Naive thymus-derived CD4-positive, alpha-beta T cell (primary cell): Measurements from ENCODE around the gene SIRT1. TPM values are rescaled to one million over a fixed set of nuclear protein-coding genes. Genes with fewer than 3 reads are reported as not detected.
"Not testable (repeated sequence)": the region's sequence is repeated elsewhere in the genome, so short reads cannot be mapped to it uniquely, and the experiment has no call there.

Experiments
- ATAC-seq: fragments of 150-1000 bp; cut with Tn5 transposase; 2 replicates; pipeline ENCODE4 v1.10.0; 2021; ENCODE audit warnings: mild to moderate bottlenecking, moderate library complexity
- CTCF ChIA-PET: fragments of 350-600 bp; sonication (Branson Sonifier 250); formaldehyde crosslinking; loops from one replicate; lab custom pipeline; 2021; ENCODE audit warnings: antibody characterized with exemption; lab: Charles Lee
- POLR2A ChIA-PET: fragments of 350-600 bp; sonication (Branson Sonifier 250); formaldehyde crosslinking; loops from one replicate; lab custom pipeline; 2021; ENCODE audit warnings: antibody characterized with exemption, inconsistent platforms; lab: Charles Lee
- DNase-seq, 9 donors: peaks; one replicate each; pipeline versions ENCODE4 v3.0.0 to v3.0.0-alpha.2; 2020 to 2022; ENCODE audit warnings: mixed read lengths in 1 of 9
- H3K27ac ChIP-seq: one replicate; pipeline ENCODE4 v1.7.0; 2013; ENCODE audit warnings: mild to moderate bottlenecking, low read depth, low read length, moderate library complexity
- H3K27me3 ChIP-seq, 2 donors: one replicate each; pipeline ENCODE4 v1.7.0; 2013; ENCODE audit warnings: low read length in 2 of 2, mild to moderate bottlenecking in 2 of 2, moderate library complexity in 2 of 2; ENCODE audit not compliant: control insufficient read depth in 2 of 2, insufficient read depth in 2 of 2
- H3K36me3 ChIP-seq, 3 experiments: 1 replicate in 2 of 3; 2 replicates in 1 of 3; pipeline ENCODE4 v1.7.0; 2013; ENCODE audit warnings: low read length in 3 of 3, mild to moderate bottlenecking in 3 of 3, moderate library complexity in 1 of 3; ENCODE audit not compliant: insufficient read depth in 3 of 3, control insufficient read depth in 2 of 3
- H3K4me1 ChIP-seq, 2 donors: one replicate each; pipeline ENCODE4 v1.7.0; 2013; ENCODE audit warnings: low read length in 2 of 2, mild to moderate bottlenecking in 2 of 2, moderate library complexity in 1 of 2; ENCODE audit not compliant: control insufficient read depth in 2 of 2, insufficient read depth in 2 of 2
- H3K4me3 ChIP-seq: 2 replicates; pipeline ENCODE4 v1.7.0; 2013; ENCODE audit warnings: mild to moderate bottlenecking, low read length
- H3K9me3 ChIP-seq, 3 experiments: 1 replicate in 2 of 3; 2 replicates in 1 of 3; pipeline ENCODE4 v1.7.0; 2013; ENCODE audit warnings: low read length in 3 of 3; ENCODE audit not compliant: control insufficient read depth in 2 of 3
- H3K27ac Mint-ChIP-seq, 9 donors: one replicate each; pipeline ENCODE4 v1.8.0; 2020 to 2022; ENCODE audit warnings: mixed read lengths in 9 of 9, mild to moderate bottlenecking in 8 of 9, moderate library complexity in 5 of 9, inconsistent platforms in 2 of 9
- H3K27me3 Mint-ChIP-seq, 5 donors: one replicate each; pipeline ENCODE4 v1.8.0; 2021 to 2022; ENCODE audit warnings: mixed read lengths in 5 of 5, mild to moderate bottlenecking in 1 of 5
- H3K36me3 Mint-ChIP-seq, 5 donors: one replicate each; pipeline ENCODE4 v1.8.0; 2020 to 2022; ENCODE audit warnings: mixed read lengths in 5 of 5, mild to moderate bottlenecking in 3 of 5, inconsistent platforms in 1 of 5
- H3K4me1 Mint-ChIP-seq, 7 donors: one replicate each; pipeline ENCODE4 v1.8.0; 2020 to 2022; ENCODE audit warnings: mixed read lengths in 7 of 7, mild to moderate bottlenecking in 3 of 7, inconsistent platforms in 1 of 7
- H3K4me3 Mint-ChIP-seq, 10 donors: one replicate each; pipeline ENCODE4 v1.8.0; 2020 to 2022; ENCODE audit warnings: mild to moderate bottlenecking in 10 of 10, mixed read lengths in 10 of 10, moderate library complexity in 6 of 10, inconsistent platforms in 2 of 10
- H3K9me3 Mint-ChIP-seq, 11 donors: one replicate each; pipeline ENCODE4 v1.8.0; 2020 to 2022; ENCODE audit warnings: mixed read lengths in 11 of 11, mild to moderate bottlenecking in 4 of 11, inconsistent platforms in 1 of 11, moderate library complexity in 1 of 11
- intact Hi-C, 2 donors: fragments of 100-400 bp; cut with micrococcal nuclease; formaldehyde crosslinking; loops; one replicate each; pipeline ENCODE4 v1.15.1; 2023
- polyA plus RNA-seq, 2 donors: library from polyadenylated mRNA; unstranded; fragments of 300-500 nt; fragmentation: Illumina TruSeq; gene quantifications; one replicate each; pipeline ENCODE4 v1.2.3, GENCODE V29; 2021
- total RNA-seq, 6 experiments: library from RNA in 5 of 6; stranded (reverse) in 5 of 6; gene quantifications; 1 replicate in 5 of 6; 2 replicates in 1 of 6; pipeline ENCODE4 v1.2.3 and lab custom pipeline; 2021 to 2026

Gene SIRT1
- total and polyA plus RNA-seq, 7 experiments from 2014 or later: 13.6 to 66.8 (median 53.6) TPM

DNA sequence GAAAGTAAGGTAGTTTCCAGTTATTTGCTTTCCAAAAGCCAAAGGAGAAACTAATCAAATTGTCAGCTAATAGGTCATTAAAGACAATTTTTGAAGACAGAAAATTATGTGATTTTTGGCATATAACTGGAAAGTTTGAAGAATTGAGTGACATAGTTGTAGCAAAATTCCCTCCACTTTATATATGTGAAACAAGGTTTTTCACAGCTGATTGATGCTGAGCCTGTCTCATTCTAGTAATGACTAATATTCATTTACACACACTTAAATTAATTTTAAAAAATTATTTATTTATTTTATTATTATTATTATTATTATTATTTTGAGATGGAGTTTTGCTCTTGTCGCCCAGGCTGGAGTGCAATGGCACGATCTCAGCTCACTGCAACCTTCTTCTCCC is 16.3 kb upstream of the SIRT1 start:
- no peak for DNase-seq
- H3K4me1 ChIP-seq: no peaks in the 10 kb centered on the region
- ChIA-PET CTCF (interaction anchor here (0.6 kb wide), 1 partner anchor 19 kb away, joined by 3 read pairs; no protein-coding TSS in a partner anchor), POLR2A (interaction anchor here (0.6 kb wide), 1 partner anchor 39 kb away, joined by 3 read pairs; no protein-coding TSS in a partner anchor)
- no peaks in the 10 kb centered on the region for H3K36me3 ChIP-seq
- no peak overlapping the region for H3K27ac ChIP-seq
- H3K4me3 ChIP-seq: no peak overlapping the region
- Mint-ChIP-seq H3K4me3 (no peak overlapping the region), H3K9me3 (no peaks in the 10 kb centered on the region), H3K27me3 (no peaks in the 10 kb centered on the region), H3K4me1 (peaks cover 0 to 2% (median 0%) of the 10 kb centered on the region in 7 donors), H3K27ac (no peak overlapping the region), H3K36me3 (no peaks in the 10 kb centered on the region)
- H3K27me3 ChIP-seq: no peaks in the 10 kb centered on the region
- no peaks in the 10 kb centered on the region for H3K9me3 ChIP-seq
- no peak for ATAC-seq
- intact Hi-C loops: no loop called here

DNA sequence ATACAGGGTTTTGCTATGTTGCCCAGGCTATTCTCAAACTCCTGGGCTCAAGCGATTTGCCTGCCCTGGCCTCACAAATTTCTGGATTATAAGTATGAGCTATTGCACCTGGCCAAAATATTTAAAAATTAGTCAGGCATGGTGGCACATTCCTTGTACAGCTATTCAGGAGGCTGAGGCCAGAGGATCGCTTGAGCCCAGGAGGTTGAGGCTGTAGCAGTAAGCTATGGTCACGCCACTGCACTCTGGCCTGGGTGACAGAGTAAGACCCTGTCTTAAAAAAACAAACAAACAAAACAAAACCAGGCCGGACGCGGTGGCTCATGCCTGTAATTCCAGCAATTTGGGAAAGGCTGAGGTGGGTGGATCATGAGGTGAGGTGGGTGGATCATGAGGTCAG is 14.5 kb upstream of the SIRT1 start:
- no peak for DNase-seq
- no peaks in the 10 kb centered on the region for H3K36me3 ChIP-seq
- Mint-ChIP-seq H3K36me3 (no peaks in the 10 kb centered on the region), H3K27ac (no peak overlapping the region), H3K9me3 (no peaks in the 10 kb centered on the region), H3K27me3 (no peaks in the 10 kb centered on the region), H3K4me3 (no peak overlapping the region), H3K4me1 (no peaks in the 10 kb centered on the region)
- ATAC-seq: no peak
- H3K9me3 ChIP-seq: no peaks in the 10 kb centered on the region
- no peaks in the 10 kb centered on the region for H3K4me1 ChIP-seq
- no peak overlapping the region for H3K4me3 ChIP-seq
- intact Hi-C loops: no loop called here
- ChIA-PET POLR2A (interaction anchor here (0.7 kb wide), 1 partner anchor 204 kb away, joined by 3 read pairs; no protein-coding TSS in a partner anchor), CTCF (interaction anchor here (1.3 kb wide), 1 partner anchor 286 kb away, joined by 3 read pairs; no protein-coding TSS in a partner anchor)
- no peaks in the 10 kb centered on the region for H3K27me3 ChIP-seq
- H3K27ac ChIP-seq: no peak overlapping the region

DNA sequence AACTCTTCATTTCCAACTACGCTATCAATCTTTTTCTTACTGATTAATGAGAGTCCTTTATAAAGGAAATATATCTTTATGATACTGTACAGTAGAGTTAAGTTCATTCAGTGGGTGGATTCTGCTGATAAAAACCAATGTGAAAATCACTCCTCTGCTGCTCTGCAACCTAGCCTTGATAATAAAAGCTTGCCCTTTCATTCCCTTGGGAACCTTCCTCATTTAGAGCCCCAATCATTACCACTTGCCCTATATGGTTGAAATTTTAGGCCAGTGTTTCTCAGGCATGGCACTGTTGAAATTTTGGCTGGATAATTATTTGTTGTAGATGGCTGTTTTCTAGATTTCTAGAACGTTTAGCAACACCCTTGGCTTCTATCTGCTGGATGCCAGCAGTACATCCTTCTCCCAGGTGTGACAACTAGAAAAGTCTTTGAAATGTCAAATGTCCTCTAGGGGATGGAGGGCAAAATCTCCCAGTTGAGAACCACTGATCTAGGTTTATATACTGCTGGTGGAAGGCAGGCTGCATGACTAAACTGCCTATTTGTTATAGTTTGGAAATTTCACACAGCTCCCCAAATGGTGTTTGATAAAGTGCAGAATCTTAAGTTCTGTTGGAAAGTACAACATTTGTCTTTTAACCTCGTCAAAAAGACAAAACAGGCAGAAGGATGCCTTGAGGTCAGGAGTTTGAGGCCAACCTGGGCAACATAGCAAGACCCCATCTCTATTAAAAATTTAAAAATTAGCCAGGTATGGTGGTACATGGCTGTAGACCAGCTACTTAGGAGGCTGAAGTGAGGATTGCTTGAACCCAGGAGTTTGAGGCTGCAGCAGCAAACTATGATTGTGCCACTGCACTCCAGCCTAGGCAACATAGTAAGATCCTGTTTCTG is 8.9 kb upstream of the SIRT1 start:
- Histone ChIP-seq H3K9me3 (no peaks in the 10 kb centered on the region), H3K4me3 (no peak overlapping the region), H3K36me3 (no peaks in the 10 kb centered on the region), H3K4me1 (no peaks in the 10 kb centered on the region), H3K27ac (no peak overlapping the region), H3K27me3 (no peaks in the 10 kb centered on the region)
- POLR2A ChIA-PET: no interaction called here
- H3K27ac Mint-ChIP-seq: no peak overlapping the region
- H3K27me3 Mint-ChIP-seq: peaks cover 0 to 2% (median 0%) of the 10 kb centered on the region in 5 donors
- intact Hi-C loops: no loop called here
- CTCF ChIA-PET: no interaction called here
- H3K4me1 Mint-ChIP-seq: no peaks in the 10 kb centered on the region
- H3K36me3 Mint-ChIP-seq: no peaks in the 10 kb centered on the region
- no peak overlapping the region for H3K4me3 Mint-ChIP-seq
- DNase-seq (no peak), ATAC-seq (no peak)
- H3K9me3 Mint-ChIP-seq: no peaks in the 10 kb centered on the region

DNA sequence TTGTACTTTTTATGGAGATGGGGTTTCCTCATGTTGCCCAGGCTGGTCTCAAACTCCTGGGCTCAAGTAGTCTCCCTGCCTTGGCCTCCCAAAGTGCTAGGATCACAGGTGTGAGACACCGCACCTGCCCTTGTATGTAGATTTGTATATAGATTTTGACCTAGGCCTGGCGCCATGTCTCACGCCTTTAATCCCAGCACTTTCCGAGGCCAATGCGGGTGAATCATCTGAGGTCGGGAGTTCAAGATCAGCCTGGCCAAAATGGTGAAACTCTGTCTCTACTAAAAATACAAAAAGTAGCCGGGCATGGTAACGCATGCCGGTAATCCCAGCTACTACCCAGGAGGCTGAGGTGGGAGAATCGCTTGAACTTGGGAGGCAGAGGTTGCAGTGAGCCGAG is 7.0 kb upstream of the SIRT1 start:
- H3K27me3 ChIP-seq, H3K27me3 Mint-ChIP-seq, CTCF ChIA-PET, H3K27ac ChIP-seq, H3K9me3 ChIP-seq, H3K4me3 ChIP-seq, ATAC-seq, H3K36me3 ChIP-seq, H3K9me3 Mint-ChIP-seq, H3K4me1 ChIP-seq, intact Hi-C loops, H3K4me1 Mint-ChIP-seq, DNase-seq, H3K4me3 Mint-ChIP-seq, H3K27ac Mint-ChIP-seq, H3K36me3 Mint-ChIP-seq: not testable (repeated sequence)
- POLR2A ChIA-PET: interaction anchor here (0.7 kb wide), 1 partner anchor 114 kb away, joined by 3 read pairs; no protein-coding TSS in a partner anchor

DNA sequence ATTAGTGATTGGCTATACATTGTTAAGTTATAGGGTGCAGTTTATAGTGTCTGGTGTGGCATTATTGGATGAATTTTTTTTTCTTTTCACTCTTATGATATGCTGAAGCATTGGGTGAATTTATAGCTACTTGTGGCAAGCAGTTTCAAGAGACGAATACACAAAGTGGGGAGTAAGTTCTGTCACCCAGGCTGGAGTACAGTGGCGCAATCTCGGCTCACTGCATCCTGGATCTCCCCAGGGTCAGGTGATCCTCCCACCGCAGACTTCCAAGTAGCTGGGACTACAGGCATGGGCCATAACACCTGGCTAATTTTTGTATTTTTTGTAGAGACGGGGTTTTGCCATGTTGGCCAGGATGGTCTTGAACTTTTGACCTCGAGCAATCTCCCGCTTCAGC is 6.3 kb upstream of the SIRT1 start:
- Mint-ChIP-seq H3K9me3 (no peaks in the 10 kb centered on the region), H3K36me3 (no peaks in the 10 kb centered on the region), H3K27ac (no peak overlapping the region), H3K4me3 (no peak overlapping the region), H3K4me1 (no peaks in the 10 kb centered on the region), H3K27me3 (peaks cover 0 to 2% (median 0%) of the 10 kb centered on the region in 5 donors)
- Histone ChIP-seq H3K4me3 (no peak overlapping the region), H3K27me3 (no peaks in the 10 kb centered on the region), H3K9me3 (no peaks in the 10 kb centered on the region), H3K4me1 (no peaks in the 10 kb centered on the region), H3K36me3 (no peaks in the 10 kb centered on the region), H3K27ac (no peak overlapping the region)
- DNase-seq: no peak
- CTCF ChIA-PET: interaction anchor here (0.6 kb wide), 1 partner anchor 1460 kb away, joined by 3 read pairs; no protein-coding TSS in a partner anchor
- no peak for ATAC-seq
- POLR2A ChIA-PET: interaction anchor here (0.7 kb wide), 2 partner anchors 113 to 225 kb away, joined by 3 to 6 read pairs; no protein-coding TSS in a partner anchor
- intact Hi-C loops: no loop called here

DNA sequence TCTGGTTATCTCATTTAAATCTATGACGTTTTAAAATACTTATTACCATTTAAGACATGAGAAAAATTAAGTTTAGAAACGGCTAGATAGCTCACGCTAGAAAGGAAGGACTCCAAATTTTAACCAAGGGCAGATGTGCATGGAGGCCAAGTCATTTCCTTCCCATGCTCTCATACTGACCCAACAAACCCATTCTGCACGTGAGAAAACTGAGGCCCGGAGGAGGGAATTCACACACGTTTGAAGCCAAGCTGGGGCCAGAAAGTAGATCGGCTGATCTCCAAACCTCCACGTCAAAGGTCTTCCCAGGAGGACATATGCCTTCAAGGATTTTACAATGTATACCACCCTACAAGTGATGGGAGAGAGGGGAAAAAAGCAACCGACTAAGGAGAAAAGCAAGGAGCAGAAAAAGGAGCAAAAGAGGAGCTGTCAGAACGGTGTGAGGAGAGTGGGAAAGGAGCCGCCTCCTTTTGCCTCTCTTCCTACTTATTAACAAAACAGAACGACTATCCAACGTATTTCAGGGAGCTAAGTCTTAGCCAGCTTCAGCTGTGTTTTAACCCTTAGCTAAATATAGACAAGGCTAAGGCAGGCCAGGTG is 645 bp upstream of the SIRT1 start:
- peaks cover 8 to 19% (median 9%) of the 10 kb centered on the region in 3 experiments for H3K36me3 ChIP-seq
- Mint-ChIP-seq H3K36me3 (peaks cover 0 to 16% (median 16%) of the 10 kb centered on the region in 5 donors), H3K9me3 (peaks cover 0 to 3% (median 0%) of the 10 kb centered on the region in 11 donors), H3K27ac (peak overlapping the region; percentile 88 to 98 (median 92)), H3K4me1 (peaks cover 22 to 37% (median 29%) of the 10 kb centered on the region in 7 donors), H3K4me3 (peak overlapping the region; percentile 86 to 98 (median 94)), H3K27me3 (peaks cover 0 to 5% (median 0%) of the 10 kb centered on the region in 5 donors)
- ChIA-PET POLR2A (interaction anchor here (0.5 to 7.4 kb wide), 11 partner anchors 27 to 527 kb away, joined by 3 to 54 read pairs (median 3); partner anchors contain the start of genes HERC4, HNRNPH3 and PBLD), CTCF (interaction anchor here (0.9 to 1.5 kb wide), 2 partner anchors 11 to 96 kb away, joined by 3 to 6 read pairs; no protein-coding TSS in a partner anchor)
- peak overlapping the region; percentile 83 for H3K27ac ChIP-seq
- no peaks in the 10 kb centered on the region for H3K9me3 ChIP-seq
- no peaks in the 10 kb centered on the region for H3K27me3 ChIP-seq
- DNase-seq (peak in 1 of 9 donors; percentile 2), ATAC-seq (no peak)
- intact Hi-C loops: loop anchor here (1.0 to 10.0 kb wide), 14 partner anchors 17 to 1241 kb away; partner anchors contain the start of genes CCAR1 (in 2 of the 2), VPS26A (in 2 of the 2), DDX21 (in 1 of the 2) and HERC4 (in 1 of the 2)
- H3K4me3 ChIP-seq: peak overlapping the region; percentile 75
- peaks cover 12 to 16% of the 10 kb centered on the region in 2 donors for H3K4me1 ChIP-seq
